ENCODE data around the gene MICOS13. TPM values are rescaled to one million over a fixed set of nuclear protein-coding genes. Genes with fewer than 3 reads are reported as not detected.

Gene MICOS13
- total and polyA plus RNA-seq, 8 donors = 11.0 to 171 (median 70.8) TPM

DNA sequence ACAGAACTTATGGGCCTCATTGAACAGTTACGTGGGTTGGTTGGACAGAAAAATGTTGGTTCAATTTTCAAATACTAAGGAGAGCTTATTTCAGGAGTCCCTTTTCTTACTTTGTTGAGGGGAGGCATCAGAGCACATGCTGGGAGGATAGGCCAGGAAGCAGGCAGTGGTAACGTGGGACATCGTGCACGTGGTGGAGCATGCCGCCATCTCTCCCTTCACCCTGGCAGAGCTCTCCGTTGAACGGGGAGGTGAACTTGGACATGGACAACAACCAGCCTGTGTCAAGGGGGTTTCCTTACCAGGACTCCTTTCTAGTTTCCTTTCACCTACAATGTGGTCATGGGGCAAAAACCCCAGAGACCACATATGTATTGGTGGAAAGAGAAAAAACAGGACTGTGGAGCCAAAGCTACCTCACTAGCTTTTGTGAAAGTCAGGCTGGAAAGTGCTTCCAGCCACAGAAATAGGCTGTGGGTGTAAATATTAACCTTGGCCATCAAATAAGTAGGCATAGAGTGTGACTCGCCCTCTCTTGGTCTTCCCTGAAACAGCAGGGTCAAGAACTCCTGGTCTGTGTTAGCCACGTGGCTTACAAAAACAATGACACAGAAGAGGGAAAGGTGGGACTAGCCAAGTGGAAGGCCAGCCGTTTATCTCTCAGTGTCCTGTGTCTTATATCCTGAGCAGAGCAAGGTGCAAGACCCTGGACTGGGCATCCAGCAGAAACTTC, 14.4 kb downstream of the MICOS13 start:
- Histone ChIP-seq H3K4me3 (no peak overlapping the region), H3K9me3 (no peaks in the 10 kb centered on the region), H3K4me1 (no peaks in the 10 kb centered on the region), H3K36me3 (peaks cover 89 to 98% (median 97%) of the 10 kb centered on the region in 4 donors), H3K27ac (peak overlapping the region in 1 of 5 donors; percentile 1), H3K27me3 (no peaks in the 10 kb centered on the region)
- no peak for DNase-seq
- 61 to 72% (median 68%) methylated on average over 10 of the region's 10 CpGs for WGBS, 5 donors
- intact Hi-C loops (cut with DNase I; ENCODE audit: low total_unique reads) = no loop called here
- TF ChIP-seq POLR2AphosphoS5 (IDR thresholded peaks at IDR 0.05) (no peak), EP300 (IDR thresholded peaks at IDR 0.05) (no peak), POLR2A (IDR thresholded peaks at IDR 0.05) (no peak)
- TF ChIP-seq, protein P1, sequence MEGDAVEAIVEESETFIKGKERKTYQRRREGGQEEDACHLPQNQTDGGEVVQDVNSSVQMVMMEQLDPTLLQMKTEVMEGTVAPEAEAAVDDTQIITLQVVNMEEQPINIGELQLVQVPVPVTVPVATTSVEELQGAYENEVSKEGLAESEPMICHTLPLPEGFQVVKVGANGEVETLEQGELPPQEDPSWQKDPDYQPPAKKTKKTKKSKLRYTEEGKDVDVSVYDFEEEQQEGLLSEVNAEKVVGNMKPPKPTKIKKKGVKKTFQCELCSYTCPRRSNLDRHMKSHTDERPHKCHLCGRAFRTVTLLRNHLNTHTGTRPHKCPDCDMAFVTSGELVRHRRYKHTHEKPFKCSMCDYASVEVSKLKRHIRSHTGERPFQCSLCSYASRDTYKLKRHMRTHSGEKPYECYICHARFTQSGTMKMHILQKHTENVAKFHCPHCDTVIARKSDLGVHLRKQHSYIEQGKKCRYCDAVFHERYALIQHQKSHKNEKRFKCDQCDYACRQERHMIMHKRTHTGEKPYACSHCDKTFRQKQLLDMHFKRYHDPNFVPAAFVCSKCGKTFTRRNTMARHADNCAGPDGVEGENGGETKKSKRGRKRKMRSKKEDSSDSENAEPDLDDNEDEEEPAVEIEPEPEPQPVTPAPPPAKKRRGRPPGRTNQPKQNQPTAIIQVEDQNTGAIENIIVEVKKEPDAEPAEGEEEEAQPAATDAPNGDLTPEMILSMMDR (IDR thresholded peaks at IDR 0.05) = no peak

DNA sequence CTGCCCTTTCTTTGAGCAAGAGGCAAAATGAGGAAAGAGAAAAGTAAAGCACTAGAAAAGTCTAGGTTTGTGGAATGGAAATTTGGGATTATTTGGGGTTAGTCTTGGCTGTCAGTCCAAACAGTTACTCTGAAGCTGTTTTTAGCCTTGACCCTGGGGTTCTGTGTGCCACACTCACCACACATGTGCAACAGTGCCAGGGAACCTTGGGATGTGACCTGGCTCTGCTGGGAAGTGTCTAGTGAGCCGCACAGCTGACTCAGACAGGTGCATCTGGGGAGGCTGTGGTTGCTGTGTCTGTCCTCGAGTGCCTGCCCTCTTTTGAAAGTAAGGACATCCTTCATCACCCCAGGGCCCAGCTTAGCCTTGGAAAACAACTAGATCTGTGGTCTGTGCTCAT, 15.8 kb downstream of the MICOS13 start:
- H3K27ac ChIP-seq = no peak overlapping the region
- WGBS, 5 donors = 83 to 100% (median 84%) methylated on average over 2 of the region's 2 CpGs
- no peak overlapping the region for H3K4me3 ChIP-seq
- intact Hi-C loops (cut with DNase I; ENCODE audit: low total_unique reads) = no loop called here
- peaks cover 95 to 100% (median 100%) of the 10 kb centered on the region in 4 donors for H3K36me3 ChIP-seq
- no peaks in the 10 kb centered on the region for H3K4me1 ChIP-seq
- TF ChIP-seq, protein P1 (IDR thresholded peaks at IDR 0.05) = no peak
- TF ChIP-seq POLR2AphosphoS5 (IDR thresholded peaks at IDR 0.05) (no peak), EP300 (IDR thresholded peaks at IDR 0.05) (no peak)
- H3K27me3 ChIP-seq = no peaks in the 10 kb centered on the region
- no peak for DNase-seq
- H3K9me3 ChIP-seq = no peaks in the 10 kb centered on the region

DNA sequence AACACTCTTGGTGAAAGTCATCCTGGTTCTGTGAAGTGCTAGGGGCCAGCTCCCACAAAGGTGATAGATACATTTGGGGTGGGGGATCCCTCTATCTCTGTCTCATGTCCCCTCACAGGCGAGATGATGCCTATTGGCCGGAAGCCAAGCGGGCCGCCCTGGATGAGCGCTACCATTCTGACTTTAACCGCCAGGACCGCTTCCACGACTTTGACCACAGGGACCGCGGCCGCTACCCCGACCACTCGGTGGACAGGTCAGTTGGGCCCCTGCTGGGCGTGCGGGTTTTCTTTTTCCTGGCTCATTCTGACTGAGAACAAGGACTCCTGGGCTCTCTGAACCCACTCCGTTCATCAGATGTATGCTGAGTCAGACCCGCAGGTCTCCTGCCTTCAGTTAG, 16.4 kb downstream of the MICOS13 start:
- H3K9me3 ChIP-seq = no peaks in the 10 kb centered on the region
- intact Hi-C loops (cut with DNase I; ENCODE audit: low total_unique reads) = no loop called here
- H3K4me1 ChIP-seq = no peaks in the 10 kb centered on the region
- no peaks in the 10 kb centered on the region for H3K27me3 ChIP-seq
- WGBS, 5 donors = 93 to 95% (median 94%) methylated on average over 17 of the region's 17 CpGs
- H3K27ac ChIP-seq = no peak overlapping the region
- no peak overlapping the region for H3K4me3 ChIP-seq
- TF ChIP-seq POLR2AphosphoS5 (IDR thresholded peaks at IDR 0.05) (no peak), POLR2A (IDR thresholded peaks at IDR 0.05) (no peak), EP300 (IDR thresholded peaks at IDR 0.05) (no peak)
- TF ChIP-seq, protein P1 (IDR thresholded peaks at IDR 0.05) = no peak
- DNase-seq = no peak
- peaks cover 95 to 100% (median 100%) of the 10 kb centered on the region in 4 donors for H3K36me3 ChIP-seq

DNA sequence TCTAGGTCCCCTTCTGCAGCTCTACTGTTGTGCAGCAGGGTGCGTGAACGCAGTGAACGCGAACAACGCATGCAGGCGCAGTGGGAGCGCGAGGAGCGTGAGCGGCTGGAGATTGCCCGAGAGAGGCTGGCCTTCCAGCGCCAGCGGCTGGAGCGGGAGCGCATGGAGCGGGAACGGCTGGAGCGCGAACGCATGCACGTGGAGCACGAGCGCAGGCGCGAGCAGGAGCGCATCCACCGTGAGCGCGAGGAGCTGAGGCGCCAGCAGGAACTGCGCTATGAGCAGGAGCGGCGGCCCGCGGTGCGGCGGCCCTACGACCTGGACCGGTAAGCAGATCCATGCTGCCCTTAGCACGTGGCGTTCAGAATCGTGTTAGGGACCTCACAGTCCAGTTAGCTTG, 18.8 kb downstream of the MICOS13 start:
- Histone ChIP-seq H3K27me3 (no peaks in the 10 kb centered on the region), H3K27ac (no peak overlapping the region), H3K36me3 (peaks cover 95 to 100% (median 100%) of the 10 kb centered on the region in 4 donors), H3K9me3 (no peaks in the 10 kb centered on the region), H3K4me1 (no peaks in the 10 kb centered on the region), H3K4me3 (no peak overlapping the region)
- no peak for TF ChIP-seq POLR2AphosphoS5 (IDR thresholded peaks at IDR 0.05)
- TF ChIP-seq, protein P1 (IDR thresholded peaks at IDR 0.05) = no peak
- TF ChIP-seq POLR2A (IDR thresholded peaks at IDR 0.05) = no peak
- TF ChIP-seq EP300 (IDR thresholded peaks at IDR 0.05) = no peak
- WGBS, 5 donors = 96 to 99% (median 98%) methylated on average over 42 of the region's 42 CpGs
- no peak for DNase-seq
- intact Hi-C loops (cut with DNase I; ENCODE audit: low total_unique reads) = no loop called here
